Activated effector memory CD4-positive, alpha-beta T cell treated with Interleukin-2 at 50 U/mL for 16 hours (primary cell): ENCODE data around the gene AP2A2.

Experiments used
- DNase-seq: peaks from one replicate; pipeline ENCODE4 v3.0.0-alpha.2; 2020

The AP2A2 gene

DNA sequence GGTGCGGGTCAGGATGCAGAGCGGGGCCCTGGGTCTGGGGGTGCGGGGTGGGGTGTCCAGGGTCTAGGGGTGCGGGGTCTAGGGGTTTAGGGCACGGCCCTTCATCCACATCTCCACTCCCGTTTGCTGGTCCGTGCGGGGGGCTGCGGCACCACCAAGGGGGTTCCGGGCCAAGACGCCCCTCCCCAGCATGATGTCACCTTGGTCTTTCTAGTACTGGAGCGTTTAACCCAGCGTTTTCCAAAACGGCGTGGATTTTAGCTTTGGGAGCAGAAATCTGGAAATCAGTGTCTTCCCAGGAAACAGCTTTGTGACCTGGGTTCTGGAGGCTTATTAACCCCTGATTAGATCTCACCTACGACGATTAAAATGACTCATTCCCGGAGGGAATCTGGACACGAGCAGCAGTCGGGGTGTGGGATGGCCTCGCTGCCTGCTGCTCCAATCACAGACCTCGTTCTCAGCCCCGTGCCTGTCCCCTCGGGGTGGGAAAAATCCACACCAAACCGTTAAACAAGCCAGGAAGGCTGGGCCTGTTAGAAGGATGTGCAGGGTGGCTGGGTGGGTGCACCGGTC, 759 bp downstream of the AP2A2 start:
- DNase-seq, result no peak

DNA sequence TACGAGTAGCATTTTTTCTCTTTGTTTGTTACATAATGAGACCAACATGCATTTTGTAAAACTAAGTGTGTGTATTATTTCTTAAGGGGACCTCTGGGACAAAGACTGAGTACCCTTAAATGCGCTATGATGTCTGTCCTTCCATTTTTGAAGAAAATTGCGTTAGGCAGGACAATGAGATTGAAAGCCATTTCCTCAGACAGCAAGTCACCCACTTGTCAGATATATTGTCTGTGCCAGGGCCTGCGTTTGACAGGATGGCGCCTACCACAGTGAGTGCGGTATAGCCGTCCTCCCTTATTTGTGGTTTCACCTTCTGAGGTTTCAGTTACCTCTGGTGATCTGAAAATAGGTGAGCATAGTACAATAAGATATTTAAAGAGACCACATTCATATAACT, 2.2 kb downstream of the AP2A2 start:
- DNase-seq, result peak; percentile 20

DNA sequence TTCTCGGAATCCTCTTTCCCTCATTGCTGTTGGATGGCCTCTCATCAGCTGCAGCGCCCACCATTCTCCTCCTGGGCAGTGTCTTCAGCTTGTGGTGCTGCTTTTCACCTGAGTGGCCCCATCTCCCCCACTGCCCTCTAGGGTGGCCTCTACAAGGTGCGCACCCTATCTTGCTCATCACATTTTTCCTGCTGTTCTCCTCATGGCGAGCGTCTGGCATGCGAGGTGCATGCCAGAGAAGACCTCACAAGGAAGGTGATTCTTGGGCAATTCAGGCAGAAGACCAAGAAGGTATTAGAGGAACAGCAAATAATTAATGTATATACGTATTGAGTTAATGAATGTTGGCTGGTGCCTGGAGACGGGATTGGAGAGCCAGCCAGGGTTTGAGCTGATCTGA, 3.1 kb downstream of the AP2A2 start:
- no peak for DNase-seq

DNA sequence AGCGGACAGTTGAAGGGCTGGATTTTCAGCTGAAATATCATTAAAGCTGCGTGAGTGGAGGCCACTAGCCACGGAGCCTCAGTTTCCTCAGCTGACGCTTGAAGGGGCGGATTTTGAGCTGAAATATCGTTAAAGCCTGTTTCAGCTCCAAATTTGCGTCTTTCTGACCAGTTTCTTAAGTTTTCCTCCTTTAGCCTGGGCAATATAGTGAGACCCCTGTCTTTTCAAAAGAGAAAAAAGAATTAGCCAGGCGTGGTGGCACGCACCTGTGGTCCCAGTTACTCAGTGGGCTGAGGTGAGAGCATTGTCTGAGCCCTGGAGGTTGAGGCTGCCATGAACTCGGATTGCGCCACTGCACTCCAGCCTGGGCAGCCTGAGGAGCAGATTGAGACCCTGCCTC, 3.7 kb downstream of the AP2A2 start:
- no peak for DNase-seq

DNA sequence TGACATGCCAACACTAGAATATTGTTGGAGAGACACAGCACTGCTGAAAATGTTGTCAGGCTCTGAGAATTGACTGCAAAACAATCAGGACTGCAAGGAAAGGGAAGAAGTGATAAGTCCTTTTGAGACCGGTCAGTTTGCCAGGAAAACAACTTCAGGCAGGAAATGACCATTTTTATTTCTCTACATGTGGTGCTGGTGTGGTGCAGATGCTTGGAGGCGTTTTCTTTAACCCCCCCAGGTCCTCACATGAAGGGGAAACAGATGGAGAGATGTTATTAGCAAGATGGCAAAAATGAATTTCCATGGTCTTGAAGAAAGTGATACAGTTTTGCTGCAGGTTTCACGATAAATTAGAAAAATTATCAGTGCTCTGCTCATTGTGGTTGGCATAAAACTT, 5.7 kb downstream of the AP2A2 start:
- DNase-seq, result no peak

DNA sequence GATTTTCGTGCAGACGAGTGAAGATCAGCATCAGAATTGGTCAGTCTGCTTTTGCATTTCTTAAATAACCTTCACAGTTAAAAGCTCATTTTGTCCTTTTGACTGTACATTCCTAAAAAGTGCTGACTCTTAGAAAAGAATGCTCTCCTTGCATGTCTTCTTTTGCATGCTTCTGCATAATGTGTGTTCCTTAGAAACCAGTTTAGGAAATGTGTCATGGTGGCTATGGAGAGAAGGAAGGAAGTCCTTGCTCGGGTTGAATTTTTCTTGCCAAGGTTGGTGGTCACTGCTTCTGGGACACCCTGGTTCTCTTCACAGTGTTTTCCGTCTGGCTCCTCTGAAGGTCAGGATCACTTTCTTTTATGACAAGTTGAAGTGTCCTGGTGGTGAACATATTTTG, 6.8 kb downstream of the AP2A2 start:
- no peak for DNase-seq

DNA sequence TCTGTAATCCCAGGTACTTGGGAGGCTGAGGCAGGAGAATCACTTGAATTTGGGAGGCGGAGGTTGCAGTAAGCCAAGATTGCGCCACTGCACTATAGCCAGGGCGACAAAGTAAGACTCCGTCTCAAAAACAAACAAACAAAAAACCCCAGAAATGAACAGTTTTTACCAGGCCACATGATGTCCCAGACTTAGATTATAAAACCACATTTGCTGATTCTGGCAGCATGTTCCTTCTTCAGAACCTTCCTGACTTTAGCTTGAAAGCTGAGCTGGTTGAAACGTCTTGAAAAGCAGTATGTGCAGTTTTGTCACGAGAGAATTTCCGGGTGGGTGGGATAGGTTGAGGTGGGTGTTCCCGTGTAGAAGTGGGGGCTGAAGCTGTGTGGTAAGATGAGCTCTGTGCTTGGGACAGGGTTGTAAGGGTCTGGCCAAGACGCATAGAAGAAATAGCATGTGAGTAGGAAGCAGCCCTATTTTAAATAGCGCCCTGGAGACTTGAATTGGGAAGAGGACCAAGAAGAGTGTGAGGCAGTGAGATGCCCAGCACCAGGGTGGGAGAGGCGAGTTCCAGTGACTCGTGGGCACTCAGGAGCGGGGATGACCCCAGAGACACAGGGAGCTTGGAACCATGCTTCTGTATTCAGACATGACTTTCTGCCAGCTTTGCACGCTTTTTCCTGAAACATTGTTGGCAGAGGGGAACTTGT, 7.6 kb downstream of the AP2A2 start:
- no peak for DNase-seq

DNA sequence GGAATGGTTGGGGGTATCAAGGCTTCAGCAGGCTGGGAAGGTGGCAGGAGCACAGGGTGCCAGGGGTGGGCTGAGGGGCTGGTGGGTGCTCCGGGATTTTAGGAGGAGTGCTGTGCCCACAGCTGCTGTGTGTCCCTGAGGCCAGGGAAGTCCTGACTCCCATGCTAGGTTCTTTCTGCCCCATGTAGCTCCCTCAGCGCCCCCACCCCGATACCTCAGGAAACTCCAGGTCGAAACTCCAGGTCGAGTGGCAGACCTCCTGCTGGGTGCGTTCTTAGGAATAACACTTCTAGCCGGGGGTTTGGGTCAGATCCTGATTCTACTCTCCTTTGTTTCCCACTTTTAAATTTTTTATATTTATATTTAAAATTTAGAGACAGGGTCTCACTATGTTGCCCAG, 8.3 kb downstream of the AP2A2 start:
- no peak for DNase-seq

DNA sequence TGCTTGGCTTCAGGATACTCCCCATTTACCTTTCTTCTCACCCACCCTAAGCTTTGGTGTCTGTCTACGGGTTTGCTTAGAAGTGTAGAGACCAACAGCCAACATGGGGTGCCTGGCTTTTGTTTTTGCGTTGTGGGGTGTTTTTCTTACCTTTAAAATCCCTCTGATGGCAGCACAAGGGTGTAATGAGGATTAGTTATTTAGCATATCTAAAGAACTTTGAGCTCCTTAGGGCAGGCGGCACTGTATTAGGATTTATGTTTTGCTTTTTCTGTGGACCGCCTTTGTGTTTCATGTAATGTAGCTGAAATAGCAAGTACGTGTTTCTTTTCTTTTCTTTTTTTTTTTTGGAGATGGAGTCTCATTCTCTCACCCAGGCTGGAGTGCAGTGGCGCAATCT, 8.9 kb downstream of the AP2A2 start:
- DNase-seq, result no peak

DNA sequence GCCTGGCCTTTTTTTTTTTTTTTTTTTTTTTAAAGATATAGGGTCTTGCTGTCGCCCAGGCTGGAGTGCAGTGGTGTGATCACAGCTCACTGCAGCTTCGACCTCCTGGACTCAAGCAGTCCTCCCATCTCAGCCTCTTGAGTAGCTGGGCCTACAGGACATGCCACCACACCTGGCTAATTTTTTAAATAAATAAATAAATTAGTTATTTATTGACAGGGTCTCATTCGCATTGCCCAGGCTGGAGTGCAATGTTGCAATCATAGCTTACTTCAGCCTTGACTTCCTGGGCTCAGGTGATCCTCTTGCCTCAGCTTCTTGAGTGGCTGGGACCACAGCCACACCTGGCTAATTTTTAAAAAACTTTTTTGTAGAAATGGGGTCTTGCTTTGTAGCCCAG, 10.5 kb downstream of the AP2A2 start:
- DNase-seq, result no peak

DNA sequence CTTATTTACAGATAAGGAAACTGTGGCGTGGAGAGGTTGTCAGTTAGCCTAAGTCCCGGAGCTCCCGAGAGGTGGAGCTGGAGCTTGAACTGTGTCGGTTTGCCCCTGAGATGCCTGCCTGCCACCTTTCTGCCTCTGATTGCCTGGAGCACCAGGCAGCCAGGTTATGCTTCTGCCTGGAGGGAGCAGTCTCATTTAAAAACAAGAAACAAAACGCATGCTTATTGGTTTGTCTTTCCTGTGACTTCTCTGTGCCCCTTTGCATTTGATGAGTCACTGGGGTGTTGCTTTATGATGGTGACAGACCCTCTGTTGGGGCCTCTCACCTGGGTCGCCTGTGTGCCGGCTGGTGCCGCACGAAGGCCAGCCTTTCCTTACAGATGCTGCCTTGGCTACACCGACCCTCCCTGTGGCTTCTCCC, 12.2 kb downstream of the AP2A2 start:
- DNase-seq, result no peak

DNA sequence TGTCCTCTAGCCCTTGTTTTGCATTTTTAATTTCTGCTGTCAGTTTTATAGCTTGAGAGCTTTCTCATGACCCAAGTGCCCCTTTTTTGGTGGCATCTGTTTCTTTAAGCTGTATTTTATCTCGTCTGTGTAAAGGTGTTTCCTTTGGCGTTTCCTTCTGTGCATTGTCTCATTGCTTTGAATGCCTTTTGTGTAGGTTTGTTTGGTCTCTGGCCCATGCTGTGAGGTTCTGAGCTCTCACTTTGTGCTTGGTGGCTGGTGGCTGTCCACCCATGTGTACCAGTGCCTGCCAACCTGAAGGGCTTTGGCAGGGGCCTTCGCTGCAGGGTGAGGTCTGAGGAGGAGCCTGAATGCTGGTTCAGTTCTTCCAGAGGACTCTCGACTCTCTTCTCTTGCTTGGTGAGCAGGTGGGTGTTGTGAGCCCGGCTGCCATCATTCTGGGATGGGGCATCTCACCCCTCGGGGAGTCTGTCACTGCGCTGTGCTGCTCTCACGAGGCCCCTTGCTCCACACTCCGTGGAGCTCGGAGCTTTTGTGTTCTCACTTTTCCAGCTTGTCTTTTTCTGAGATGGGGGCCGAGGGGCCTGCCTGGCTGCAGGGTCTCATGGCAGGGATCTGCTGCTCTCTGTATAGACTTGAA, 14.9 kb downstream of the AP2A2 start:
- no peak for DNase-seq

DNA sequence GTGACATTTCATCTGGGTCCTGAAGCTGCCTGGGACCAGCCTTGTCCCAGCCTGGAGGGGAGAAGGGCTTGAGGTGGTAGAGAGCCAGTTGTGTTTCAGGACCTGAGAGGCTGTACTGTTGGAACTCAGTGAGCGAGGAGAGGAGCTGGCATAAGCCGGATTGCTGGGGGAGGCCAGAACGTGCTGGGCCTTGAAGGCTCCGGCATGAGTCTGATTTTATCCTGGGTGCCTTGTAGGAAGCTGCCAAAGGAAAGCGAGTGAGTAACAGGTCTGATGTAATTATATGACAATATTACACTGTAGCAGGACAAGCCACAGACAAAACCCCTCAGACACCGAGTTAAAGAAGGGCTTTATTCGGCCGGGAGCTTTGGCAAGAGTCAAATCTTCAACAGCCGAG, 17.2 kb downstream of the AP2A2 start:
- DNase-seq, result no peak

DNA sequence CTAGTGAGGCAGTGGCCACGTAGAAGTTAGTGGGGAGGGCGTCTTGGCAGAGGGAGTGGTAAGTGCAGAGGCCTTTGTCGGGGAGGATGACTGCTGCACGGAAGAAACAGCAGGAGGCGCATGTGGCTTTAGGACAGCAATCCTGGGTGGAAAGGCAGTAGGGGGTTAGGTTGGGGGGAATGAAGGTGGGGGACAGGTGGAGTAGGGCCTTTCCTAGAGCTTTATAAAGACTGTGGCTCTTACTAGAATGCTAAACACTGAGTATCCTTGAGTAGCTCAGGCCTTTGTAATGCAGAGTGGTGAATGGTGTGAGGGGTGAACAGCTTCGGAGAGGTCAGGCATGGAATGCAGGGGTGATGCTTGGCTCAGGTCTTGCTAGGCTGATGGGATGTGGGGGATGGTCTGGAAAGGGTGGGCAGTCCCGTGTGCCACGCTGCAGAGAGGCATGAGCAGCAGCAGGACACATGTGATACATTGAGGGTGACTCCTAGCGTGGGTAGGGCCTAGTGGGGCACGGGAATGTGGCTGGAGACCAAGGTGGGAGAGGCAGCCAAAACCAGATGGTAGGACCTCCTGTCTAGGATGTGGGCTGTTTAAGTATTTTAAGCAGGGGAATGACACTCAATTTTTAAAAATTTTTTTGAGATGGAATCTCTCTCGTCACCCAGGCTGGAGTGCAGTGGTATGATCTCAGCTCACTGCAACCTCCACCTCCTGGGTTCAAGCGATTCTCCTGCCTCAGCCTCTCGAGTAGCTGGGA, 19.2 kb downstream of the AP2A2 start:
- DNase-seq, result no peak

DNA sequence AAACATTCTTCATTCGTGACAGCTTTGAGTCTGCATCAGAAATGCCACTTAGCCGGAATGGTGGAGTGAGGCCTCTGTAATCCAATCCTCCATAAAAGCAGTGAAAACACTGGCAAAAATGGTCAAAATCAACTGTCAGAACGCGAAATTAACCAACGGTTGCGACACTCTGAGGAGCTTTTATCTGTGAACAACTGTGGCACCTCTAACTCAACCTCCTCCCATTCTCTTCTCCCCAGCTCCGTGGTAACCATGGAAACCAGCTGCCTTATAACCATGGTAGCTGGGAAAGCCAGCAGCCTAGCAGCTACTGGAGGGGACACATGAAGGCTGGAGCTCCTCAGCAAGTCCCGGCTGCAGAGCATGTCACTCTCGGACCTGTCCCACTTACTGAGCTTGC, 20.3 kb downstream of the AP2A2 start:
- no peak for DNase-seq

DNA sequence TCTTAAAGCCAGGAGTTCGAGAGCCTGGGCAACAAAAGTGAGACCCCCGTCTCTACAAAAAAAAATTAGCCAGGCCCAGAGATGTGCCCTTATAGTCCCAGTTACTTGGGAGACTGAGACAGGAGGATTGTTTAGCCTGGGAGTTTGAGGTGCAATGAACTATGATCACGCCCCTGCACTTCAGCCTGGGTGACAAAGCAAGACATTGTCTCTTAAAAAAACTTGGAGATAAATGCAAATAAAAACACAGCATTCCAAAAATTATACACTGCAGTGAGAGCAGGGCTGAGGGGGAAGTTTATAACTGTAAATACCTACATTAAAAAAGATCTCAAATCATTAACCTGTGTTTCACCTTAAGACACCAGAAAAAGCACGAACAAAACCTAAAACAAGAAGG, 22.1 kb downstream of the AP2A2 start:
- no peak for DNase-seq

DNA sequence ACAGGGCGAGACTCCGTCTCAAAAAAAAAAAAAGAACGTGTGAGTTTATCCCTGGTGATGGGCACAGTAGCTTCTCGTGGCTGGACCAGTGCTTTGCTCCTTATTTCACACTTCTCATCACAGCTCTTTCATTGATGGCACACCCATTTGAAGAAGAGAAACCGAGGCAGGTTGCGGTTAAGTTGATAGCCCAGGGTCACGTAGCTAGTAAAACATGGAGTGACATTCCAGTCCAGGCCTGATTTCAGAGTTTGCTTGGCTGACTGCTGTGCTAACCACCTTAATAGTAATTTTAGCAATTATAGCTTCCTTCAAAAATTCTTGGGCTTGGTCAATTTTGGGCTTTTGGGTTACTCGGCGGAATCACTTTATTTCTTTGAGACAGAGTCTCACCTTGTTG, 25.8 kb downstream of the AP2A2 start:
- DNase-seq, result no peak

DNA sequence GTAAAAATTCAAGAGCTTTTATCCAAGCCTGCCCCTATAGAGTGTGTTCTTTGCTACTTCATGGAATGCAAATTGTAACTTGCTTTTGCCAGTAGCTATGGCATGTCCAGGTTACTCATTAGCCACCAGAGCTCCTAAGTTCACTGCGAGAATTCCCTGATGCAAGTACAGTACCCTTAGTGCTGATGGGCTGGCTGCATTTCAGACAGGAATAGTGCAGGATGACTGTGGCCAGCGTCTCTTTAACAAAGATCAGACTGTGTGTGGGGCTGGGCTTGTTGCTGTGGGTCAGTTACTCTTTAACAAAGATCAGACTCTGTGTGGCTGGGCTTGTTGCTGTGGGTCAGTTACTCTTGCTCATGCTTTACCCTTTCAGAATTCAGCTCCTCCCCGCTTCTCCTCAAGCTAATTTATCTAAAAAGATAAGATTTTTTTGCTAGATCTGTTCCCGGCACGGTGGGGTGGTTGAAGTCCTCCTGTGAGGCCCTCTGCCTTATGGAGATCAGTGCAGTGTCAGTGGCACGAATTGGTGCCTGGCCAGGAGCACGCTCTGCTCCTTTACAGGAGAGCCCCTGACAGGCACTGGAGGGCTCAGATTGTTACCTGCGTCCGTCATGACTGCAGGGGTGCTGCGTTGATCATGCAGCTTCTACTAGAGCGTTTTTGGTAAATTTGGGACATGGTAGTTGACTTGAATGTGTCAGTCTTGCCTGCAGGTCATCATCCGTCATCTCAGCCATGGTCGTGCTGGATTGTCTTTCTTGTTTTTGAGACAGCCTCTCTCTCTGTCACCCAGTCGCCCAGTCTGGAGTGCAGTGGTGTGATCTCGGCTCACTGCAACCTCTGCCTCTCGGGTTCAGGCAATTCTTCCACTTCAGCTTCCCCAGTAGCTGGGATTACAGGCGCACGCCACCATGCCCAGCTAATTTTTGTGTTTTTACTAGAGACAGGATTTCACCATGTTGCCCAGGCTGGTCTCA, 27.0 kb downstream of the AP2A2 start:
- DNase-seq, result no peak

DNA sequence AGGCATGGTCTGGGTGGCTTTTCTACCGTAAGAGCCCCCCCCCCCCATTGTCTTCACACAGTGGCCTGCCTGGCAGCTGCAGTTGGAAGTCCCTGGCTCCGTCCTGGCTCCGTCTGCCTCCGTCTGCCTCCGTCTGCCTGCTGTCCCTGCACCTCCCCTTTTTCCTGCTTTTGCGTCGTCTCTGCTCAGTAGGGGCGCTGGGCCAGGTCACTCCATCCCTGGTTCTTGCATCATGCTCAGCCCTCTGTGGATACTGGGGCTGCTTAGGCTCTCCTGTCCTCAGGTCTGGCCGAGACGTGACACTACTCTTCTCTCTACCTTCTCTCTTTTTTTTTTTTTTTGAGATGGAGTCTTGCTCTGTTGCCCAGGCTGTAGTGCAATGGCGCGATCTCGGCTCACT, 27.8 kb downstream of the AP2A2 start:
- DNase-seq, result no peak

DNA sequence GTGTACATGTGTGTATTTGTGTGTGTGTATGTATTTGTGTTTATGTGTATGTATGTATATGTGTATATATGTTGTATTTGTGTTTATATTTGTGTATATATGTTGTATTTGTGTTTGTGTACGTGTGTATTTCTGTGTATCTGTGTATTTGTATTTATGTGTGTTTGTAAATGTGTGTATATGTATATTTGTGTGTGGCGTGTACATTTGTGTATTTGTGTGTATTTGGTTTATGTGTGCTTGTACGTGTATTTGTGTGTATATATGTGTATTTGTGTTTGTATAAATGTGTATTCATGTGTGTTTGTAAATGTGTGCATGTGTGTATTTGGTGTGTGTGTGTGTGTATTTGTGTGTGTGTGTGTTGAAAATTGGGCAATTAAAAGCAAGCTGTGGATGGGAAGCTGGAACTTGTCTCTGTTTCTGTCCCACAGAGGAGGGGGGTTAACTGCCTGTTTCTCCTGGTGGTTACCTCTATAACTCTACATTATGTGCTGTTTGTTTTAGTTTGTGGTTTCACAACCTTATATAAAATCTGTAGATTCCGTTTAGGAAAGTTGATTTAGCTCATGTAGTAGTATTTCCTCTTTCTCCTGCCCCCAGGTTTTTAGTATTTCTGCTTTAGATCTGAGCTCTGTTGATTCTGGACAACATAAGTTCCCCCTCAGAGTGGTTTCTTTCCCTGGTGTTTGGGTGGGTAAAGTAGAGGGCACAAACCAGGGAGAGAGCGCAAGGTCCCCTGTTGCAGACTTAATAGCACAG, 28.9 kb downstream of the AP2A2 start:
- DNase-seq, result no peak

DNA sequence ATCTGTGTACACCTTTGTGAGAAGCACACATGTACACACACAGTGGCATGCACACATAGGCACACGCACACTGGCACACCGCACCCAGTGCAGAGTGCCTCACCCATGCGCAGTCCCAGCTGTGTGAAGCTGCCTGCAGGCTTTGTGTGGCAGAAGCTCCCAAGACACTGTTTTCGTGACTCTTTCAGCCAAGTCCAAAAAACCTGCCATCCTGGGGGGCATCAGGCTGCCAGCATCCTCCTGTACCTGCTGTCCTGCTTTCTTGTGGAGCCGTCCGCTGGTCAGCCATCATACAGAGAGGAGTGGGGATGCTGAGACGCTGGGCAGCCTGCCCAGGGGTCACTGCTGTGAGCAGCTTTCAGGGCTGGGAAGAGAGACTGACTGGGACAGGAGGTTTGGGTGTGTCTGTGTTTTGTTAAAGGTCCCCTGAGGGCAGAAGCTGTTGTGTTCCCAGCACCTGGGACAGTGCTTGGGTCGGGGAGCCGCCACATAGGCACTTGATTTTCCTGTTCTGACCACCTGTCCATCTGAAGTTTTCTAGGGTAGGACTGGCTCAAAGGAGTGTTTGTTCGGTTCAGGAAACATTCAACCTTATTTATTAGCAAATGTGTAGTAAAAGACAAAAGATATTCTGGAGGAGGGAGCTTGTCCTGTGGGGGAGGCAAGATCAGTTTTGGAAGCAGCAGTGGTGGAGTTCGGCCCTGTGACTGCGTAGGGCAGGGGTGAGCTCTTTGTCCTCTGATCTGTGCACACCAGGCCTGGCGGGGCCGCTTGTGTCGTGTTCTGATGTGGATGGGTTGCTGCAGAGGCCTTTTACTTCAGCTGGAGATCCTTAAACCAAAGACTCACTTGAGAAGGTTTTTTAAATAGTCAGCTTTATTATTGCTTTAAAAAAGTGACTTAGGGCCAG, 29.7 kb downstream of the AP2A2 start:
- no peak for DNase-seq
